Superior temporal gyrus (tissue), 1 donor: ENCODE measurements around the gene UNCX.
"Not testable (repeated sequence)": the region's sequence is repeated elsewhere in the genome, so short reads cannot be mapped to it uniquely, and the experiment has no call there.

Experiments
- DNase-seq: peaks from one replicate; pipeline ENCODE4 v3.0.0-alpha.2; 2016; ENCODE audit errors: extremely low spot score

Gene UNCX

GRCh38 chr7:1276626-1277175 is 44.0 kb downstream of the UNCX start:
- no peak for DNase-seq

- DNase-seq = no peak
Observed at GRCh38 chr7:1278543-1278942, 45.9 kb downstream of the UNCX start.

GRCh38 chr7:1279041-1279440 is 46.4 kb downstream of the UNCX start:
- DNase-seq = no peak

GRCh38 chr7:1279895-1280294 is 47.2 kb downstream of the UNCX start:
- DNase-seq = not testable (repeated sequence)

- DNase-seq = no peak
Observed at GRCh38 chr7:1281068-1281467, 48.4 kb downstream of the UNCX start.

- DNase-seq = no peak
Observed at GRCh38 chr7:1282679-1283078, 50.0 kb downstream of the UNCX start.

GRCh38 chr7:1283337-1283736 is 50.7 kb downstream of the UNCX start:
- DNase-seq = no peak

- no peak for DNase-seq
Observed at GRCh38 chr7:1283941-1284742, 51.5 kb downstream of the UNCX start.

- no peak for DNase-seq
Observed at GRCh38 chr7:1284743-1285458, 52.2 kb downstream of the UNCX start.

- no peak for DNase-seq
Observed at GRCh38 chr7:1285556-1286301, 53.1 kb downstream of the UNCX start.
